LNCAP (cell line): ENCODE data around the gene IL1RAPL2.

Source experiments
- CTCF ChIP-seq: fragments of 450-650 bp; IDR thresholded peaks from 2 replicates; pipeline ENCODE4 v1.5.1; 2017; ENCODE audit warnings: mild to moderate bottlenecking

Gene IL1RAPL2

GRCh38 chrX:105765691-105766090 is 1199.7 kb downstream of the IL1RAPL2 start:
- no peak for TF ChIP-seq CTCF

GRCh38 chrX:105773801-105774200 is 1207.8 kb downstream of the IL1RAPL2 start:
- no peak for TF ChIP-seq CTCF

GRCh38 chrX:105775679-105776078 is 1209.7 kb downstream of the IL1RAPL2 start:
- no peak for TF ChIP-seq CTCF

DNA sequence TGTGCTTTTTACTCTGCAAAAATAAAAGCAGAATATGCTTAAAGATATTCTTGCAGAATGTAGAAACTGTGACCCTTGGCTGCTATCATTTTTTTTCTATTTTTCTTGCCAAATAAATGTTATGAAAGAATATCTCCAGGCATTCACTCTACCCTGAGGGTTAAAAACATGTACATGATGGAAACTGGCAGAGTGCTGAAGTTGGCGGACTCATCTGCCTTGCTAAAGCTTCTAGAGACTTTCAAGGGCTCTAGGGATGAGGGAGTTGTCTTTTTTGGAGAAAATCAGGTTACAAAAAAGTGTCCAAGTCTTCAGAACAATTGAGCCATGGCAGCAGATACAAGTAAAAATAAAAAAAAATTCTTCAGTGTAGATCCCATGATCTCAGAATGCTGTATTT is 1215.8 kb downstream of the IL1RAPL2 start:
- no peak for TF ChIP-seq CTCF

DNA sequence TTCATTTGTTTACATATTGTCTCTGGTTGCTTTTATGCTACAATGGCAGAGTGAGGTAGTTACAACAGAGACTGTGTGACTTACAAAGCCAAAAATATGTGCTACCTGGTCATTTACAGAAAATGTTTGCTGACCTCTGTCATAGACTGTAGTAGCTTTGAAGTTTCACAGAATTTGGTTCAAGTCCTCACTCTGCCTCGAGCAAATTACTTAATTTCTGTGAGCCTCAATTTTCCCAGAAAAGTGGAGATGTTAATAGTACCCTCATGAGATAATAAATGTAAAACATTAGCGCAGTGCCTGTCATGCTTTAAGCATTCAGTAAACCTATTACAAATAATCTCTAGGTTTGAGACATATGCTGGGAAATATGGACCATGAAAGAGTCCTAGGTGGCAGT is 1237.9 kb downstream of the IL1RAPL2 start:
- TF ChIP-seq CTCF: no peak

GRCh38 chrX:105816517-105816916 is 1250.5 kb downstream of the IL1RAPL2 start:
- no peak for TF ChIP-seq CTCF
